ENCODE data around the gene PRKAG1.

DNA sequence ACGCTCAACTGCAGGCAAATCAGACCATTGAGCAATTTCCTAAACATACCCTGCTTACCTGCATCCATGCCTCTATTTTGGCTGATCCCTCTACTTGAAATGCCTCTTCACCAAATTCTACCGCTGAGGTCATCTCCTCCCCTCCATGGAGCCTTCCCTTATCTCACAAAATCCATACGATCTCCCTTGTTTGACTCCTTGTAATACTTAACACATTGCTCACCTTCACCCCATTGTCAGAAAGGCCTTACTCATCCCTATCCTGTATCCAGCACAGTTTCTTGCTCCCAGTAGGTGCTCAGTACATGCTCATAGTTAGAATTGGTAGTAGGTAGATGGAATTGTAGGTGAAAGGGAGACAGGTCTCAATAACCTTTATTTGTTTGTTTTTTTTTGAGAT lies 24.8 kb downstream of the PRKAG1 start:
- TF ChIP-seq, protein P1, sequence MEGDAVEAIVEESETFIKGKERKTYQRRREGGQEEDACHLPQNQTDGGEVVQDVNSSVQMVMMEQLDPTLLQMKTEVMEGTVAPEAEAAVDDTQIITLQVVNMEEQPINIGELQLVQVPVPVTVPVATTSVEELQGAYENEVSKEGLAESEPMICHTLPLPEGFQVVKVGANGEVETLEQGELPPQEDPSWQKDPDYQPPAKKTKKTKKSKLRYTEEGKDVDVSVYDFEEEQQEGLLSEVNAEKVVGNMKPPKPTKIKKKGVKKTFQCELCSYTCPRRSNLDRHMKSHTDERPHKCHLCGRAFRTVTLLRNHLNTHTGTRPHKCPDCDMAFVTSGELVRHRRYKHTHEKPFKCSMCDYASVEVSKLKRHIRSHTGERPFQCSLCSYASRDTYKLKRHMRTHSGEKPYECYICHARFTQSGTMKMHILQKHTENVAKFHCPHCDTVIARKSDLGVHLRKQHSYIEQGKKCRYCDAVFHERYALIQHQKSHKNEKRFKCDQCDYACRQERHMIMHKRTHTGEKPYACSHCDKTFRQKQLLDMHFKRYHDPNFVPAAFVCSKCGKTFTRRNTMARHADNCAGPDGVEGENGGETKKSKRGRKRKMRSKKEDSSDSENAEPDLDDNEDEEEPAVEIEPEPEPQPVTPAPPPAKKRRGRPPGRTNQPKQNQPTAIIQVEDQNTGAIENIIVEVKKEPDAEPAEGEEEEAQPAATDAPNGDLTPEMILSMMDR (IDR thresholded peaks at IDR 0.05): no peak
- TF ChIP-seq POLR2A (IDR thresholded peaks at IDR 0.05) (no peak), POLR2AphosphoS5 (IDR thresholded peaks at IDR 0.05) (no peak)
